Activated CD4-positive, alpha-beta T cell treated with anti-CD3 and anti-CD28 coated beads for 48 hours (primary cell): ENCODE measurements around the gene TBL1X.

Source experiments
- DNase-seq: peaks from one replicate; pipeline ENCODE4 v3.0.0-alpha.2; 2020

Gene TBL1X

DNA sequence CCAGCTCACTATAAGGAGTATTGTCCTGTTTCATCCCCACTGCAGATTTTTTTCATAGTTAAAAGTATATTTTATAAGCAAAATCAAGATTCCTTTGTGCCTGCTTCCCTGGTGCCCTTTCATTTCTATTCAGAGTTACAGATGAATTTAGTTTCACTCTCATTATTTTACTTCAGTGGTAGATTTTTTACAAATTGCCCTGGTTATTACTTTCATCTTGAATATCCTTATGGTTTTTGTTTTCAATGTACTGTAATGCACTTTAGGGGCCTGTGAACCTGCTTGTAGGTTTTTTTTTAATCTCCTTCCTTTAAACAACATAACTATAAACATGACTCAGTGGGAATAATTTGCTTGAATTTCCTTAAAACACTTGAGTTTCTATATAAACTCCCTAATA, 174.0 kb downstream of the TBL1X start:
- DNase-seq, result no peak

DNA sequence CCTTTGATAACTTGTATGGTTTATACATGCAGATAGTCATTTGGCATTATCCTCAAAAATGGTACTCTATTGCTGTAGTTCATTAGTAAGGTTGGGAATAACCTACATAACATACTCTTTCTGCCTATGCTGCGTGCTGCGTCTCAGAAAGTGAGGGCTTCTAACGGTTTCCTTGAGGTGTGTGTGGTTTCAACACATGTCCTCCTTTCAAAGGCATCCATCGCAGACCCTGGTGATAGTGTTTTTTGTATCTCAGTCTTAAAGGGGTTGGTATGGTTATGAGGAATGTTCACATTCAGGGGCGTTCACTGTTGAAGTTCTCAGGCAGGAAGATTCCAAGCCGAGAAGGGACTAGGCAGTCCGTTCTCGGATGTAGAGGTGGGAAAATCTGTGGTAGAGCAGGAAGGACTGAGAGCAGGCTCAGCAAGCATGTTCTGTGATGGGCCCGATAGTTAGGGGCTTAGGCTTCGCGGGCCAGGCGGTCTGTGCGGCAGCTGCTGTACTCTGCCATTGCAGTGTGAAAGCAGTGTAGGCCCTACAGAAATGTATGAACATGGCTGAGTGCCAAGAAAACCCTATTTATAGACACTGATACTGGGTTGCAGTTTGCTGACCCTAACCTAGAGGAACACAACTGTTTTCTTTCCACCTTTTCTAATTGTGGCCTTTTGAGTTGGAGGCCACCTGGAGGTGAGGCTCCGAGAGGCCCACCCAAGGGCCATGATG, 177.6 kb downstream of the TBL1X start:
- no peak for DNase-seq

DNA sequence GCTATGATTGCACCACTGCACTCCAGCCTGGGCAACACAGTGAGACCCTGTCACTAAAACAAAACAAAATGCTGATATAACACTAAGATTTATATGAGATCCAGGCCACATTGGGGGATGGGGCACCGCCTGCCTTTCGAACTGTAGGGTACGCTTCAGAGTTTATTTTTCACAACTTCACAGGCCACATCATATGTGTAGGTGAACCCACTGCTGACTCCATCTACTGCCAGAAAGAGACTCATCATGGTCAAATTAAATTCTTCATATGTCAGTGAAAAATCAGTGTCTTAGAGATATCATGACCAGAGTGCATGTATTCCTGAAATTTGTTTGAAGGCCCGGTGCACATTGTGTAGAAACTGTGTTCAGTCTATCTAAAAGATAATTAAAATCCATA, 178.9 kb downstream of the TBL1X start:
- no peak for DNase-seq

DNA sequence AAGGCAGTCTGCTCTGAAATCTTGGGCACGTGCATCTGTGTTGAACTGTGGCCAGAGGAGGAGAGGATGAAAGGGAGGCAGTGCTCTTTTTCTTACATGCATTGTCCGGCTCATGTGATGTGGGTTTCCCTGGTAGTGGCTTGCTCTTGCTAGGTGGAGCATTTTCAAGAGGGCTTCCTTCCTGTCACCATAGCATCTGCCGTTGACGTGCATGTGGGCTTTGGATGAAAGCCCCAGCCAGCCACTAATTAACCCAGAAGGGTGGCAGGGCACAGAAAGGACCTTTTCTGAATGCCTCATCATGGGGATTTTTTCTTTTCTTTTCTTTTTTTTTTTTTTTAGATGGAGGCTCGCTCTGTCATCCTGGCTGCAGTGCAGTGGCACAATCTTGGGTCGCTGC, 179.5 kb downstream of the TBL1X start:
- DNase-seq, result peak; percentile 32

DNA sequence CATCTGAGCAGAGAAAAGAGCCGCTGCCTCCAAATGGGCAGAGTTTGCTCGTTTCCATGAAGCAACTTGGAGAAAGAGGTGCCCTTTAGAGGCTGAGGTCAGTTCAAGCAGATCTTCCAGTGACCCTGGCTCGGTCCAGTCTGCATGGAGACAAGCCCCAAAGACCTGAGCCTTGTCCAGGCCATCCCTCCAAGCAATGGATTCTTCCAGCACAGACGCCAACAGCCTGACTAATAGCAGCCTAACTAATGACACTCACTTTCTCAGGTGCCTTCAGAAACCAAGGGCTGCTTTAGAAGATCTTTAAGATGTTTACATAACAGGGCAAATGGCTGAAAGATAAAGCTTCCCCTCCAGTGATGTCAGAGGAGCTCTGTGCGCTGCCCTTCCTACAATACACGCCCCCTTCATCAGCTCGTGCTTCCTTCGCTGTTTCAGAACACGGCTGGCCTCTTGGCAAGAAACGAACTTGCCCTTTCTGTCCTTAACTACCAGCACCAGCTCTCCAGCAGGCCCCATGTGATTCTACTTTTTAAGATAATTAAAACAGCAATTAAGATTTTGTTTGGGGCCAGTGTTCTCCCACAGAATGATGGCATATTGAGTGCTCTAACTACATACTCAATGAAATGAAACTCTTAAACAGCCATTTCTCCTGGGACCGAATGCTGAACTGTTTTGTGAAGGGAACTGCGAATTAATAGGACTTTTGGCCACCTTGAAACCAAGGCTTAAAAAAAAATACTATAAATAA, 181.8 kb downstream of the TBL1X start:
- DNase-seq, result no peak

DNA sequence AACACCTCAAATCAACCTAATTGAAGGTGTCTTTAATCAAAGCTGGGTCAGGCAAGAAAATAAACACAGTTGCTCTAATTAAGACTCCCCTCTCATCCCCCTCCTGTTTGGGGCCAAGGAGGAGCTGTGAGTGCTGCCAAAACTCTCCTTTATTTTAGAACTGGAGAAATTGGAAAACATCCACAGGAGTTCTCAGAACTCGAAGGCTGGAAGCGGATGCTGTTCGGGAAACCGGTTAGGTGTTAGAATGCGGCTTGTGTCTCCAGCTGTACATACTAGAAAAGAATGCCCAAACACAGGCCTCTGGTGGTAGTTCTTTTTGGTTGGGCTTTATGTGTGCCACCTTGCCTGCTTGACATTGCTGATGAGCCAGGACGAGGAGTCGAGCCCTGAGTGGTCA, 182.6 kb downstream of the TBL1X start:
- DNase-seq, result no peak

DNA sequence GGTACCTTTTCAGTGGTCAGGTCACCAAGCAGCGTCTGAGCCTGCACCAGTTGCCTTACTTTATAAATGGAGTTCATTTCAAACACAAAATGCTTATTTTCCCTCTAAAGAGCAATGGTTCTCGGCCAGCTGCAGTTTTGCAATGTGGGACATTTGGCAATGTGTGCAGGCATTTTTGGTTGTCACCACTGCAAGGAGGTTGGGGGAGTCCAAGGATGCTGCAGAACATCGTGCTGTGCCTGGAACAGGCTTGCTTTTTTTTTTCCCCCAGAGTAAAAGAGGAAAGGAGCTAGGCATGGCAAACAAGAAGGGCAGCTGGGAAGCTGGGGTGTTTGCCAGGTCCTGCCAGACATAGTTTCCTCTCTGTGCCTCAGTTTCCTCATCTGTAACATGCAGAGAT, 185.2 kb downstream of the TBL1X start:
- no peak for DNase-seq

DNA sequence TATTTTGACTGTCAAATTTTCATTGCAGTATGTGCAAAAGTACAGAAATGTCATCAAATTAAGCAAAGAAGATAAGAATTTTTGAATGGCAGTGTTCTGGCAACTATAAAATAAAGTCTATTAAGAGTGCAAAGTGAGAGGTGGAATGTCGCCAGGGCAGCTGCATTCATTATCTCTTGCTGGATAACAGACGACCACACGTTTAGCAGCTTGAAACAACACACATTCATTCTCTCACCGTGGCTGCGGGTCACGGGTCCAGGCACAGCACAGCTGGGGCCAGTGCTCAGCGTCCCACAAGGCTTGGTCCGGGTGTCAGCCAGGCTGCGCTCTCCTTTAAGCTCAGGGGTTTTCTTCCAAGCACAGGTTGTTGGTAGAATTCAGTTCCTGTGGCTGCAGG, 186.9 kb downstream of the TBL1X start:
- DNase-seq, result no peak

DNA sequence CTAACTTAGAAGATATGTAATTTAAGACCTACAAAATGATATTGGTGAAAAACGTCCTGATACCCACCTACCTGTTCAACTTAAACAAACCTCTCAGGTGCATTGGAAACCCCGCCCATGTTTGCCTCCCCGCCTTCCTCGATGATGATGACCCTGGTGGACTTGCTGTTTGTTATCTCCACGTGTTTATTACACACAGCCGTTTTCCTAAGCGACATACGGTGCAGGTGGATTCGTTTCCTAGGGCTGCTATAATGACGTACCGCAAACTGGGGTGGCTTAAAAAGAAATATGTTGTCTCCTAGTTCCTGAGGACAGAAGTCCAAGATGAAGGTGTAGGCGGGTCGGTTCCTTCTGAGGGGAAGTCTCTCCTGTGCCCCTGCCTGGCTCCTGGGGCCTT, 190.1 kb downstream of the TBL1X start:
- no peak for DNase-seq

DNA sequence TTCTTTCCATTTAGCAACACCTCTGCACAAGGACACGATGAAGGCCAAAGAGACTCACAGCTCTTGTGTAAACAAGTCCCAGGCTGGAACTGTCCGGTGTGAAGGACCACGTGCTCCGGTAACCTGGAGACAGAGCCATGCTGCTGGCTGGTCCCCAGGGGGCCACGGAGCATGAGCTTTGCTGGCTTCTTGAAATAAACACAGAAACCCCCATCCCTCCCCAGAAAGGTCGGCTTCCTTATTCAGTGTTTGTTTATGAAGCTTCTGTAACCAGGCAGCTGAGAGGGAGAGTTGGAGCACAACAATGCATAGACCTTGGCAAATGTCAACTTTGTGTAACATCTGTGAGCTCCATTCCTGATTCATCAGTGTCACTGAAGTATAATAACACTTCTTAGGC, 191.4 kb downstream of the TBL1X start:
- DNase-seq, result no peak

DNA sequence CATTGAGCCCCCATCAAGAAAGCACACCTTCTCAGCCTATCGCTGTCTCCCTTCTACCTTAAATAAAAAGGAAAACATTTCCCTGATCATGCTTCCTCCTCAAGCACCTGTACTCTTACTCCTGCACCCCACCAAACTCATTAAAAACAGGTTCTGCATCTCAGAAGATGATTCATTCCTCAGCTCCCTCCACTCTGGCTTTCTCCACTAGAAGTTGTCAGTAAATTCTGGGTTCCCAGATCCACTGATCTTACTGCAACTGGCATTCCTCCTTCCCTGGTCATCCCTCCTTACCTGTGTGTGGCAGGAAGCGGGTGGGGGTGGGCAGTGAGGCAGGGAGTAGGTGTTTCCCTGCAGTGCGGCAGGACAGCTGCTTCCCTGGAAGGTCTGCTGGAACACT, 192.0 kb downstream of the TBL1X start:
- DNase-seq, result no peak

DNA sequence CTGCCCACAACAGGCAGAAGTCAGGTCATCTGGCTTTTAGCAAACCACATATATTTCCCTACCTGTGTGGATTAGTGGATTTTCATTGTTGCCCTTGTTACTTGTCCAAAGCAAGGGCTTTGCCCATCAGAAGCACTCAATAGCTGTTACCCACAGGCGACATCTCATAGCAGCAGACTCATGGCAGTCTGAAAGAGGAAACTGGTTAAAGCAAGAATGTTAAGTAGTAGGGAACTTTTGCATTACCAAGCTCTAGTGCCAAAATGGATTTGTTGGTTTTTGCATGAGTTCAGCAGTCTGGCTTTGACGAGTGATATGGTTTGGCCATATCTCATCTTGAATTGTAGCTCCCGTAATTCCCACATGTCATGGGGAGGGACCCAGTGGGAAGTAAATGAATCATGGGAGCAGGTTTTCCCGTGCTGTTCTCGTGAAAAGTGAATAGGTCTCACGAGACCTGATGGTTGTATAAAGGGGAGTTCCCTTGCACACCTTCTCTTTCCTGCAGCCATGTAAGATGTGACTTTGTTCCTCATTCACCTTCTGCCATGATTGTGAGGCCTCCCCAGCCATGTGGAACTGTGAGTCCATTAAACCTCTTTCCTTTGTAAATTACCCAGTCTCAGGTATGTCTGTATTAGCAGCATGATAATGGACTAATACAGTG, 192.9 kb downstream of the TBL1X start:
- DNase-seq, result no peak

DNA sequence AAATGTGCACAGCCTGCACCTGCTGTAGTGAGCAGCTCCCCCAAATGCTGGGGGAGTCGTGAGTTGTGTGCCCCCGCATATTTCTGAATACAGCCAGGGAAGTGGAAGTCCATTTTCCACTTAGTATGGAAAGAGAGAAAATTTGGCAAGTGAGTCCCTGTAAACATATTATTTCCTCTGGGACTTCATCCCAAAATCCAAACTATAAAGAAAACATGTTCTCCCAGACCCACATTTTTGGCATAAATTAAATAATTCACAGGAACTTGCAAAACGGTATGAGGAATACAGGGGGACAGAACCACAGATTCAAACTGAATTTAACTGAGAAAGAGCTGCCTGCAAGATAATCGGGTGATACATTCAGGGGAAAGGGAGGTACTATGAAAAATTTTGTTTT, 193.6 kb downstream of the TBL1X start:
- DNase-seq, result no peak

DNA sequence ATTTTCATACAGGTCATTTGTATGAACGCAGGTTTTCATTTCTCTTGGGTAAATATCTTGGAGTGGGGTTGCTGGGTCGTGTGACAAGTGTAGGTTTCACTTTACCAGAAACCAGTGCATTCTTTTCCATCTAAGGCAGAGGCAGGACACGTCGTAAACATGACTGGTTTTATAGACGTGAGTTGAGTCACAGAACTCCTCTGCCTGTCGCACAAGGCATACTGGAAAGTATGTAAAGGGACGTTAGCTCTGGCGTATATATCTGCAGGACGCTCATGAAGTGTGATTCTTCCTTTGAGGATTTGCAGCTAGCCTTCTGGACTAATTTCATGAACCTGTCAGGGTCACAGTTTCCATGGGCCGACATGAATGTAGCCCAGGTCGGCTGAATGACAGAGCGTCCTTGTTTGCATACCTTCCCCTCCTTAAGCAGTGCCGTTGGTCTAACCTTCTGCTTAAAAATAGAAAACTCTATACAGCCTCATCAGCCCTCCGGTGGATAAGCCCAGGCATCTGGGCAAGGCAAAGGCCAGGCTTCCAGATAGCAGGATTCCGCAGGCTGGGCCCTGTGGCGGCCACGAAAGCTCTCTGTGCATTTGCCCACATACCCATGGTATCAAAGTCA, 194.8 kb downstream of the TBL1X start:
- DNase-seq, result no peak

DNA sequence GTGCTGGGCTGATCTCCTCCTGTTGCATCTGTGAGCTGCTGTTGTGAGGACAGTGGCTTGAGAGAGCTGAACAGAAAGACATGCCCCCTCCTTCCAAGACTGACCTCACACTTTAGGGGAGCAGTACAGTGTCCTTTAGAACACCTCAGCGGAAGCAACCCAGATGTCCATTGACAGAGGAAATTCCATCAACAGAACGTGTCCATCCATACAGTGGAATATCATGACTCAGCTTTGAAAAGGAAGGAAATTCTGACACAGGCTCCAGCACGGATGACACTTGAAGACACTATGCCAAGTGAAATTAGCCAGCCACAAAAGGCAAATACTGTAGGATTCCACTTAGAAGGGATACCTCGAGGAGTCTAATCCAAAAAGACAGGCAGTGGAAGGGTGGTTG, 197.3 kb downstream of the TBL1X start:
- DNase-seq, result no peak

DNA sequence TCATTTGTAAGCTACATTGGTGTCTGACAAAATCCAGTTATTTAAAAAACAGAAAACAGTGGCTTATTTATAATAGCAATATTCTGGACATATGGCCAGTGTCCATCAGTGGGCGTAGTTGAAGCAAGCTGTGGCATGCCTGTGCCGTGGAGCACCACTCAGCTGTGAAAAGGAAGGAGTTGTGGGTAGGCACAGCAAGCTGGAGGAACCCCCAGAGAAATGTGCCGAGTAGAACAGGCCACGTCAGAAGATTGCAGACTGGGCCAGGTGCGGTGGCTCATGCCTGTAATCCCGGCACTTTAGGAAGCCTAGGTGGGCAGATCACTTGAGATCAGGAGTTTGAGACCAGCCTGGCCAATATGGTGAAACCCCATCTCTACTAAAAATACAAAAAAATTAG, 198.4 kb downstream of the TBL1X start:
- DNase-seq, result no peak

DNA sequence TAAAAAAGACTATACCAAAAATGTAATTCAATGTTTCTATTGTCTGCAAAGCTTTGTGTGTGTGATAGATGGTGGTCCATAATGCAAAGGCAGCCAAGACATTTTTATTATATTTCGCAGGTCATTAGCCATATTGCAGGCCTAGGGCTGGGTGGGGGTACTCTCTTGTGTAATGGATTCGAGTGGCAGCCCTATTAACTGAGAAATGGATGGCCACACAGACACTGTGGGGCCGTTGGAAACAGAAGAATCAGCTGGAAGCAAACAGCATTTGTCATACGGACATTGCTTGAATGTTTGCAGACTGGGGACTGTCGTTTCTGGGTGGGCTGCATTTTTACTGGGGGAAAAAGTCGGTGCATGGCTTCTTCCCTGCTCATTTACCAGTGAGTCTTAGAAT, 199.4 kb downstream of the TBL1X start:
- DNase-seq, result no peak

DNA sequence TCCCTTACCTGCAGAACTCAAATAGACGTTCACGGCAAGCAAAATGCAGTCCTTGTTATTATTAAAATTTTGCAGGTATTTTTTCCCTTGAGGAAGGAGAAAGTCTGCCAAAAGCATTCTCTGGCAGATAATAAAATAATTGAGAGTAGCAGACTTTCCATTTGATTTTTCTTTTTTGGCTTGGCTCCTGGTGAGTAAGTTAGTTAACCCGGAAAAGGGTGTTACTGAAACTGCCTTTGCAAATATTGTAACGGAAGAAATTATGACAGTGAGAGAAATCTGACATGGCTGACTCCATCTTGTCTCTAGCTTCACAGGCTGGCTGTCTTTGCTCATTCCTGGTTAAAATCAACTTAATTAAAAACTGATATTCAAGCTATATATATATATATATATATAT, 200.3 kb downstream of the TBL1X start:
- DNase-seq, result no peak

DNA sequence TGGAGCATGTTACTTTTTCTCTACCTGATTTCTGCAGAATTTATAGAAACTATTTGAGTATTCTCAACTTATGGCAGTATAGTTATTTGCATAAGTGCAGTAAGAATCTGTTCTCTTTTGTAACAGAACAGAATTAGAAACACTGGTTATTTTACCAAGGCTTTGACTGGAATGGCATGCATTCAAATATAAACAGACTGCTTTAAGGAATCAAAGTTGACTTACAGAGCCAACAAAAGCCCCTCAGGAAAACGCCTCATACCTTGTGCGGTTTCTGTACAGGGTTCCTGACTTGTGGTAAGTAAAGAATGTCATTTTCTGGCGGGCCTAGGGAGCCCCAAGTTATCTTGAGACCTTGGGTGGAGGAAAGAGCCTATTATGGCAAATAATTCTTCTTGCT, 203.7 kb downstream of the TBL1X start:
- no peak for DNase-seq

DNA sequence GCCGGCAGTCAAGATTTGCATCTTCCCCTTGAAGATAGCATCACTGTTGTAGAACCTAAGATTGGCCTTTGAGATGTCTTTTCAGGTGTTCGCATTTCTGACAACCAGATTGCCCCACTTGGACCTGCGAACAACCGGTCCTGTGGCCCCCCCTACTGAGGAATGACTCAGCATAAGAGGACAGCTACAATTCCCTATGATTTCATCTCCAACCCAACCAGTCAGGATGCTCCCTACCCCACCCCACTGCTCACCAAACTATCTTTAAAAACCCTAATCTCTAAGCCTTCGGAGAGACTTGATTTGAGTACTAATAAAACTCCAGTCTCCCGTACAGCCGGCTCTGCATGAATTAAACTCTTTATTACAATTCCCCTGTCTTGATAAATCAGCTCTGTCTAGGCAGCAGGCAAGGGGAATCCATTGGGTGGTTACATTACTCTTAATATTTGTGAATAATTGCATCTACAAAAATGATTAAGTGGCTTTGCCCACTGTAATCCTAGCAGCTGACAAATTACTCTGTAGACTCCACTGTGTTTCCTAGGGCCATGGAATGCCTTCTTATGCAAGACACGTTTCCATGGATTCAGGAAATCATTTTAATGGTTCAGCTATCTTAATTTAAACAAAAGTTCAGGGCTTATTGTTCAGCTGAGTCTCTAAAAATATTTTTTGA, 205.4 kb downstream of the TBL1X start:
- DNase-seq, result no peak

DNA sequence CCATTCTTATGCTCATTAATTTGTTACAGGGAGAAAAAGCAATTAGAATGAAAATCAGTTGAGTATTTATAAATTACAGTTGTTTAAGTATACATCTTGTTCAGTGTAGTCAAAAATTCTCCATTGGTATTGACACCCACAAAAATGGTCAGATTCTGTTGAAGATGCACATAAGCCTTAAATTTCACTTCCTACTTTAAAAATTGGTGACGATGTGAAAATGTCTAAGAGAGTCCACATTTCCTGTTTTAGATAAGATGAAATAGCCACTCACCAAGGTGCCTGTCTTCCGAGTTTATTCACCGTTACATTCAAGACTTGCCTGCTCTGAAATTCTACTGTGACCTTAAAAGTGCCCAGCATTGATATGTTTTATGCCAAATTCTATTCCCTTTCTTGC, 207.1 kb downstream of the TBL1X start:
- no peak for DNase-seq

DNA sequence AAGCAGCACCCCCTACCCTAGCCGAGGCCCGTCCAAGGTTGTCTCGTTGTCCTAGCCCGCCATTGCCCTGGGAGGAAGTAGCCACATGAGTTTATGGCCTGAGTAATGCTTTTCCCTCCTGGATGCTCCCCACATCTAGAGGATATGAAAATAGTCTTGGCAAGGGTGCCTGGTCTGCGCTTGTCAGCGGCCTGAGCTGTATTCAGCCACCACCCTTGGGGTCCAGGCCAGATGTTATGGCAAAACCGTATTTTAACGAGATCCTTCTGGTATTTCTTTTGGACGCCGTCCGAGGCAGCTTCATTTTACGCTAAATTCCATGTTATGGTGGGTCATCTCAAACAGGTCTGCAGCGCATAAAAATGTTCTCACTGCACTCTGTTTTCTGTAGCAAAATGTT, 211.4 kb downstream of the TBL1X start:
- no peak for DNase-seq

DNA sequence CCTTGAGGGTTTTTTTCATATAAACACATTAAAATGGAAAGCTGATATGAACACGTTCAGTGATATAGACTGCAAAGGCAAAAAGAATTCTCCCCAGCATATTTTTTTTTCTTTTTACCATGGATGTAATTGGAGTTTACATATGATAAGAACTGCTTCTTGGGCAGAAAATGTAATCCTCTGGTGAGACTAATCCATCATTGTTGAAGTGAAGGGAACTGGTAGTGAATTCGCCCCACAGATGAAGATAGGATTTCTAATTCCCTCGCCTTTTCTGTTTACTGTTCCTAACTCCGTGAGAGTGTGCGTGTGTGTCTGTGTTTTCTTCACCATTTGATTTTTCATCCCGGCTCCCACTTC, 211.9 kb downstream of the TBL1X start:
- no peak for DNase-seq
